Endodermal cell (in vitro differentiated cells): ENCODE measurements around the gene CNTRL. TPM values are rescaled to one million over a fixed set of nuclear protein-coding genes. Genes with fewer than 3 reads are reported as not detected.
A peak's percentile ranks its signal among the peaks of the same experiment; 100 is the strongest.

Experiments used
- DNase-seq: peaks from one replicate; pipeline ENCODE4 v3.0.0-alpha.2; 2017
- H3K27ac ChIP-seq: 2 replicates; pipeline ENCODE4 v1.5.1; 2013; ENCODE audit warnings: mild to moderate bottlenecking, low read depth, low read length, moderate library complexity
- H3K27me3 ChIP-seq: 2 replicates; pipeline ENCODE4 v1.6.1; 2013; ENCODE audit warnings: mild to moderate bottlenecking, low read length, moderate library complexity; ENCODE audit not compliant: insufficient read depth, control insufficient read depth, poor library complexity, severe bottlenecking
- H3K36me3 ChIP-seq: 2 replicates; pipeline ENCODE4 v1.7.0; 2013; ENCODE audit warnings: mild to moderate bottlenecking, low read length, moderate library complexity; ENCODE audit not compliant: control insufficient read depth, insufficient read depth
- H3K4me1 ChIP-seq: one replicate; pipeline ENCODE4 v1.7.0; 2013; ENCODE audit warnings: low read length; ENCODE audit not compliant: control insufficient read depth, insufficient read depth
- H3K4me3 ChIP-seq: 2 replicates; pipeline ENCODE4 v1.5.1; 2013; ENCODE audit warnings: mild to moderate bottlenecking, low read length, moderate library complexity
- H3K9ac ChIP-seq: 2 replicates; pipeline ENCODE4 v1.6.1; 2013; ENCODE audit warnings: mild to moderate bottlenecking, low read length, moderate library complexity; ENCODE audit not compliant: poor library complexity, severe bottlenecking; ENCODE audit errors: extremely low read depth
- H3K9me3 ChIP-seq: 2 replicates; pipeline ENCODE4 v1.6.1; 2013; ENCODE audit warnings: mild to moderate bottlenecking, low read length, moderate library complexity; ENCODE audit not compliant: control insufficient read depth
- H3K27ac Mint-ChIP-seq: 2 replicates; pipeline ENCODE4 v1.8.0; 2020; ENCODE audit warnings: mixed read lengths
- H3K27me3 Mint-ChIP-seq: 2 replicates; pipeline ENCODE4 v1.8.0; 2021; ENCODE audit warnings: mild to moderate bottlenecking, mixed read lengths; ENCODE audit not compliant: insufficient read depth
- H3K36me3 Mint-ChIP-seq: 2 replicates; pipeline ENCODE4 v1.8.0; 2020; ENCODE audit warnings: low read depth, mixed read lengths
- H3K4me1 Mint-ChIP-seq: 2 replicates; pipeline ENCODE4 v1.8.0; 2020; ENCODE audit warnings: mixed read lengths
- H3K4me3 Mint-ChIP-seq: 2 replicates; pipeline ENCODE4 v1.8.0; 2020; ENCODE audit warnings: mild to moderate bottlenecking, moderate library complexity, mixed read lengths
- H3K9me3 Mint-ChIP-seq: 2 replicates; pipeline ENCODE4 v1.8.0; 2020; ENCODE audit warnings: mild to moderate bottlenecking, mixed read lengths
- CTCF ChIP-seq: fragments of 200-600 bp; sonication (generic); conservative IDR thresholded peaks from 2 replicates; pipeline ENCODE4 v1.5.0; 2021; ENCODE audit warnings: antibody characterized with exemption, mild to moderate bottlenecking
- WGBS, 2 experiments: methylation state at CpG; one replicate each; pipeline versions ENCODE4 v1.1.5 to v1.1.7; 2013; ENCODE audit warnings: missing lambda C conversion rate in 2 of 2, mixed read lengths in 1 of 2; ENCODE audit not compliant: insufficient coverage in 1 of 2, insufficient read length in 1 of 2; 5-methylcytosine and 5-hydroxymethylcytosine counted together
- total RNA-seq, 2 donors: library from RNA; stranded (reverse); fragmentation: NEBNext Ultra II Directional in 1 of 2; extraction: Animal tissue kit (Norgen Biotek cat#: 25700) in 1 of 2; gene quantifications; 2 replicates in 1 of 2; 3 replicates in 1 of 2; pipeline ENCODE4 v1.2.1, GENCODE V29; 2021

The CNTRL gene
- total RNA-seq, 2 donors from 2014 or later, result 18.0 to 21.0 TPM

- Mint-ChIP-seq H3K9me3 (no peaks in the 10 kb centered on the region), H3K27ac (peak overlapping the region; percentile 96), H3K27me3 (peaks cover 67% of the 10 kb centered on the region), H3K36me3 (no peaks in the 10 kb centered on the region), H3K4me1 (peaks cover 11% of the 10 kb centered on the region), H3K4me3 (peak overlapping the region; percentile 83)
- no peaks in the 10 kb centered on the region for H3K4me1 ChIP-seq
- TF ChIP-seq CTCF, result no peak
- H3K9me3 ChIP-seq, result no peaks in the 10 kb centered on the region
- WGBS, 2 experiments, result 7 to 10% methylated on average over 12 to 18 of the region's 19 CpGs
- H3K36me3 ChIP-seq, result no peaks in the 10 kb centered on the region
- H3K9ac ChIP-seq, result peak overlapping the region; percentile 66
- peak overlapping the region; percentile 94 for H3K27ac ChIP-seq
- peak overlapping the region; percentile 89 for H3K4me3 ChIP-seq
- H3K27me3 ChIP-seq, result peaks cover 14% of the 10 kb centered on the region
- no peak for DNase-seq
Observed at GRCh38 chr9:121075251-121076036, 689 bp downstream of the CNTRL start.

GRCh38 chr9:121082075-121082474, 7.3 kb downstream of the CNTRL start:
- Mint-ChIP-seq H3K9me3 (no peaks in the 10 kb centered on the region), H3K4me1 (no peaks in the 10 kb centered on the region), H3K4me3 (no peak overlapping the region), H3K36me3 (peaks cover 4% of the 10 kb centered on the region), H3K27ac (no peak overlapping the region), H3K27me3 (peaks cover 9% of the 10 kb centered on the region)
- Histone ChIP-seq H3K27ac (no peak overlapping the region), H3K4me3 (no peak overlapping the region), H3K9ac (no peak overlapping the region), H3K36me3 (peaks cover 18% of the 10 kb centered on the region), H3K4me1 (no peaks in the 10 kb centered on the region), H3K9me3 (no peaks in the 10 kb centered on the region), H3K27me3 (no peaks in the 10 kb centered on the region)
- no peak for TF ChIP-seq CTCF
- WGBS, 2 experiments, result 89 to 100% methylated on average over 1 of the region's 1 CpG
- DNase-seq, result no peak

DNA sequence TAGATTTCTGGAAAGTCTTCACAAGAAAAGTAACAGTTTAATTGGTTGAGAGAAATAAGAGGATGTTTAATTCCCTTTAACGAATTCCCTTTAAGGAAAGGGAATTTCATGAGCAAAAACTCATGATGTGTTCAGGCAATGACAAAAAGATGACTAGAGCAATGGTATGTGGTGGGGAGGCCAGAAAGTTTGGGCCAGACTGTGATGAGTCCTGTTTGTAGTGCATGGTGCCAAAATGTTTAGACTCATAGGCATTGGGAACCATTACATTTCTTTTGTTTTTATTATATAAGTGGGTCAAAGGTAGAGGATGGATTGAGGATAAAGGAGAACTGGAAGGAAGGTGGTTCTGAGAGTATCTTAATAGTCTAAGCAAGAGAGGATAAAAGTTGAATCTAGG, 10.9 kb downstream of the CNTRL start:
- Mint-ChIP-seq H3K27ac (no peak overlapping the region), H3K36me3 (peaks cover 8% of the 10 kb centered on the region), H3K9me3 (no peaks in the 10 kb centered on the region), H3K4me3 (no peak overlapping the region), H3K27me3 (no peaks in the 10 kb centered on the region), H3K4me1 (no peaks in the 10 kb centered on the region)
- Histone ChIP-seq H3K36me3 (peaks cover 35% of the 10 kb centered on the region), H3K4me3 (no peak overlapping the region), H3K9me3 (no peaks in the 10 kb centered on the region), H3K27me3 (no peaks in the 10 kb centered on the region), H3K9ac (no peak overlapping the region), H3K27ac (no peak overlapping the region), H3K4me1 (no peaks in the 10 kb centered on the region)
- DNase-seq, result no peak
- TF ChIP-seq CTCF, result no peak
- 80 to 94% methylated on average over 1 of the region's 1 CpG for WGBS, 2 experiments
